Fibroblast of skin of right quadriceps (primary cell): ENCODE data around the gene CLIC6.
"Not testable (repeated sequence)": the region's sequence is repeated elsewhere in the genome, so short reads cannot be mapped to it uniquely, and the experiment has no call there.

Source experiments
- DNase-seq: peaks from one replicate; pipeline ENCODE4 v3.0.0-alpha.2; 2013

CLIC6 gene

GRCh38 chr21:34693192-34693810 lies 24.5 kb downstream of the CLIC6 start:
- peak; percentile 73 for DNase-seq

- DNase-seq = no peak
Measured at GRCh38 chr21:34695434-34695833, 26.6 kb downstream of the CLIC6 start.

- DNase-seq = no peak
Measured at GRCh38 chr21:34696121-34696520, 27.3 kb downstream of the CLIC6 start.

DNA sequence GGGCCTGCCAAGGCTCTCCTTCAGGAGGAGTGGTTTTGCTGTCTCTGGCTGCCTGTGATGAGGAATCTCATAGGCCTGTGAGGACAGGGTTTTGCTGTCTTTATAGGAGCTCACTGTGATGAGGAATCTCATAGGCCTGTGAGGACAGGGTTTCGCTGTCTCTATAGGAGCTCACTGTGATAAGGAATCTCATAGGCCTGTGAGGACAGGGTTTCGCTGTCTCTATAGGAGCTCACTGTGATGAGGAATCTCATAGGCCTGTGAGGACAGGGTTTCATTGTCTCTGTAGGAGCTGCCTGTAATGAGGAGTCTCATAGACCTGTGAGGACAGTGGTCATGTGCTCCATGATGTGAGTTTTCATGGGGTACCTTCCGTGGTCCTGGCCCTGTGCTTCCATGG lies 29.0 kb downstream of the CLIC6 start:
- no peak for DNase-seq

- DNase-seq = no peak
Measured at GRCh38 chr21:34698270-34699015, 29.6 kb downstream of the CLIC6 start.

DNA sequence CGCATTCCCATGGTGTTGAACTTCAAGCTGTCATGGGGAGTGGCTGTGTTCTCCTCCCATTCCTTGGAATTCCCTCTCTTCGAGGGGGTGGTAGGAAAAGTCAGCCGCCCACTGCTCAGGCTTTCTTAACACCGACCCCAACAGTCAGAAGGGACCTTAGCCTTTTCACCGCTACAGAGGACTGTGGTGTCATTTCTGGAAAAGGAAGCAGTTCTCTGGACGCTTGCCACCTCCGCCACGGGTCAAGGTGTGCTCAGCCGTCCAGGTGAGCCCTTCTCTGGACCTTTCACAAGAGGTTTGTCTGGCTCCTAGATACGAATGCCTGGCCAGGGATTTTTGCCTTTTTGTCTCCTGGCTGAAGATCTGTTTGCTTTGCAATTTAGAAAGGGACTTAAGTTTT lies 31.8 kb downstream of the CLIC6 start:
- no peak for DNase-seq

DNA sequence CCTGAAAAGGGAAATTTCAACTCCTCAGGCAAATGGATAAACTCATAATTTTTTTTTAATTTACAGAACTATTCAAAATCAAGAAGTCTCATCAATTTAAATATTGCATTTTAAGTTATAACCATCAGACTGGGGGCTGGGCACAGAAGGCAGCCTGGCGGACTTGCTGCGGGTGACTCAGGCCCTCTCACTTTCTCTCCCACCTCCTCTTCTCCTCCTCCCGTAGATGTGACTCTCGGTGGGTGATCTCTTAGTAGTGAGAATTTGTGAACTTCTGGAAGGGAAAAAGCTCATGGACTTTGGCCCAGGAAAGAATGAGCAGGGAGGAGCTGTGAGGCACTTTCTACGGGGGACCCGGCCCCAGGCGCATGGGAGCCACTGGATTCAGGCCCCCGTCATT lies 32.9 kb downstream of the CLIC6 start:
- peak; percentile 42 for DNase-seq

DNA sequence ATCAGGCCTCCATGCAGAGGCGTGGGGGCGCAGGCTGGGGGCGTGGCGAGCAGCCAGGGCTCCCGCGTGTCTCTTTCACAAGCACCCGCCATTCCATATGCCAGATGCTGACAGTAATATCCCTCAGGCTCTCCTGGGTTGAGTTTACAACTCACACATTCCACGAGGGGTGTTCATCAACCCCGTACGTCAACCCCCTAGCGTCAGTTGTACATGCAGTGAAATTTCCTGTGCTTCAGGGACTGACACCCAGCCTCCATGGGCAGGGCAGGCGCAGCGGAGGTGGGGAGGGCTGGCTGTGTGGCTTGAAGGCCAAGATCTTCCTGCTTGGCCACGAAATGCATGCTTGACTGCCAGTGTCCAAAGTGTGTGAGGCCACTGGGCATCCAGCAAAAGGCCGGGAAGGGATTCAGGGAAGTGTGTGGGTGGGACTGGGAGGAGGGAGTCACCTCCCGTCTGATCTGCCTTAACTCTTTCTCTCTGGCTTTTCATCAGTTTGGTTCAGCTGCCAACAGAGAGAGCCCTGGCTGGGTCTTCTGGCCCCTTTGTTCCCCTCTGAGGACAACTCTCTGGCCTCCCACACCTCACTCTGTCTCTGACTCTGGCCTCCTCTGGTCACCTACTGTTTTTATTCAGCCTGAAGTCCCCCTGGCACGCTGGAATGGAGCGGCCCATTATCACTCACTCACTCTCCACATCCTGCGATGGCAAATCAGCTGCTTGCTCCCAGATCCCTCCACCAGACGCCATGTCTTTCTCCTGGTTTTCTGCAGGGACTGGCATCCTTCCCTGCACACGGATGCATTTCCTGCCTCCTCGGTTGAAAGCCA lies 33.8 kb downstream of the CLIC6 start:
- peak; percentile 94 for DNase-seq

DNA sequence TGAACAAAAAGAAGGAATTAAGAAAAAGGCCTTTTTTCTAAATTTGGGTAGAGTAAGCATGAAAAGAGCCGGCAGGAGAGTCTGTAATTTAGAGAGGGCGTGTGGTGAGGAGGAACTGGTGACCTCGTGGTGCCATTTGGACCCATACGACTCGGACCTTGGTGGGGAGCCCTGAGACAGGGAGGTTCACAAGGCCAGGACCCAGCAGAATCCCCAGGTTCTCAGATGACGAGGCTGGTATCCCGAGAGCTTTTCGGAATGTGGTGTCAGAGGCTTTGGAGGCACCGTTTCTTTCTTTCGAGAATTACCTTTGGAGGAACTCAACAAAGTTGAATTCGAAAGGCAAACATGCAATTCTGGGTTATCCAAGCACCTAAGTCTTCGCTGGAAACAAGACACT lies 34.8 kb downstream of the CLIC6 start:
- DNase-seq = no peak

DNA sequence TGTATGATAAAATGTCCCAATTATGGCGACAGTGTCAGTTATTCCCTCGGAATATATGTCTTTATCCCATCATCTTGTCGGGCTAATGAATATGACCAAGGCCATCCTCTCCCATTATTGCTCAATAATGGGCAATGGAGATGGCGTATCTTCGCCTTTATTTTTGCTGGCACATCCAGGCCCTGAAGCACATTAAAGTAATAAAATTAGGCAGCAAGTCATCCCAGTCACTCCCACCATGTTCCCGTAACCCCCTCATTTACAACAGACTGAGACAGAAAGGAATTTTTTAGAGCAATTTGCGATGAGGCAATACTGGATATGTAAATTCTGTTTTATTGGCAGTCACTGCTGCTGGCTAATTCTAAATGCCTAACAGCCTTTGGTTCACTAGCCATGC lies 35.3 kb downstream of the CLIC6 start:
- DNase-seq = peak; percentile 80

DNA sequence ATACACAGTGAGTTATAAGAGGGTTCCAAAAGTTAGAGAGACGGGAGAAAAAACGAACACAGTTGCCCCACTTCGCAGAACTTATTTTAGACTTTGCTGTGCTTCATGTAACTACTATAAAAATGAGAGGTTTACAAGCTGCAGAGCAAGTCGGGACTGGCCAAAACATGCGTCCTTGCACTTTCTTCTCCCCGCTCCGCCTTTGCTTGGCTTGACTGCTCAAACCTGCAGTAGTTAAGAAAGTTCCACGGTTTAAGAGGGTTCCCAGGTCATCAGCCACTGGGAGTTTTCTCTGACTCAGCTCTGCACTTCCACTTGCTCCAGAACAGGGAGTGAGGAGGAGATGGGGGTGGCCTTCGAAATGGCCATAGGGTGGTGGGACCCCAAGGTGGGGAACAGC lies 36.2 kb downstream of the CLIC6 start:
- DNase-seq = no peak

DNA sequence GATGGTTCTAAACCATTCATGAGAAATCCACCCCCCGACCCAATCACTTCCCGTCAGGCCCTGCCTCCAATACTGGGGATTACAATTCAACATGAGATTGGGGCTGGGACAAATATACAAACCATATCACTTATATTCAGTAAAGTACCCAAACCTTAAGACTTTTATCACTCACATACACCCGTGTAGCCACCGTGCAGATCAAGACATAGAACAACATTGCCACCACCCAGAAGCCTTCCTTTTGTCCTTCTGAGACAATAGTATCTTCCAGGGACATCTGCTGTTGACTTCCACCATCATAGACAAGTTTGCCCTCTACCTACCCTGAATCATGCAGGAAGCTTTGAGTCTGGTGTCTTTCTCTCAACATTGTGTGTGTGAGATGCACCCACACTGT lies 37.5 kb downstream of the CLIC6 start:
- no peak for DNase-seq

DNA sequence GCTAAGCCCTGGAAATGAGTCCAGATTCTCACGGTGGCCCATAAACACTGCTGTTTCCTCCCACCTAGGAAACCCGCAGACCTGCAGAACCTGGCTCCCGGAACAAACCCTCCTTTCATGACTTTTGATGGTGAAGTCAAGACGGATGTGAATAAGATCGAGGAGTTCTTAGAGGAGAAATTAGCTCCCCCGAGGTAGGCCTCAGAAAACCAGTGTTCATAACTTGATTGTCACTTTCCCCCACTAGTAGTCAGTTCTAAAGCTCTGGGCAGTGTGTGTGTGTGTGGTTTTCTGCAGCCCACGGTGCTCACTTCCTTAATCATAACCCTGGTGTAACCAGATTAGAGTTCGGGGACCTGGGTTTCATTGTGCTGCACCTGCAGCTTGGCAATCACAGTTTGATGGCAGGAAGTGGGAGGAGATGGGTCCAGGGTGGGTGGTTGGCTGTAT lies 39.1 kb downstream of the CLIC6 start:
- DNase-seq = no peak

DNA sequence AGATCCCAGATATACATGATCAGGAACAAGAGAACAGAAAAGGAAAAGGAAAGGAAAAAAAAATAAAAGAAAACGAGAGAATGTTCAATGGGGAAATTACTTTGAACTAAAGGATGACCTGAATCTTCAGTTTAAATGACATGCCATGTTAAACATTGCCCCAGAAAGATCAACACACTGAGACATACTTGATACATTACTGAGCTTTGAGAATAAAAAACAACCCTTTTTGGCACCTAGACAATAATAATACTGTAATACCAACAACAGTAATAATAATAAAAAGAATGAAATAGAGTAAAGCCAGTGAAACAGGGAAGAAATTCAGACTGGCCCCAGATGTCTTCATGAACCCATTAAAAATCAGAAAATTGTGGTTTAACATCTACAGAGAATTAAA lies 44.8 kb downstream of the CLIC6 start:
- no peak for DNase-seq

DNA sequence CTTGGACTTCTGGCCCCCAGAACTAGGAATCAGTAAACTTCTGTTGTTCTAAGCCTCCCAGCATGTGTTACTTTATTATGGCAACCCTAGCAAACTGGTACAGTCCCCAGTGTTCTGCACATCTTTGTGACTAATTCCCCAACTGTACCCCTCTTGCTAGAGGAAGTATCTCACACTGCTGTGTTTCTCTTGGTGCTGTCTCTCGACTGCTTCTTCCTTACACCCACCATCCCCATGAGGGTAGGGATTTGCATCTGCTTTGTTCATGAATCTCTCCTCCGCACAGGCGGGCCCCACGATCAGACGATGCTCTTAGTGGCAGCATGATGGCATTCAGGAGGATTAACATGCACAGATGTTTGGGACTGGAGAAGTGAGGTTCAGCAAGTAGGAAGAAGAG lies 46.7 kb downstream of the CLIC6 start:
- DNase-seq = no peak

- DNase-seq = no peak
Measured at GRCh38 chr21:34715985-34716596, 47.3 kb downstream of the CLIC6 start.

DNA sequence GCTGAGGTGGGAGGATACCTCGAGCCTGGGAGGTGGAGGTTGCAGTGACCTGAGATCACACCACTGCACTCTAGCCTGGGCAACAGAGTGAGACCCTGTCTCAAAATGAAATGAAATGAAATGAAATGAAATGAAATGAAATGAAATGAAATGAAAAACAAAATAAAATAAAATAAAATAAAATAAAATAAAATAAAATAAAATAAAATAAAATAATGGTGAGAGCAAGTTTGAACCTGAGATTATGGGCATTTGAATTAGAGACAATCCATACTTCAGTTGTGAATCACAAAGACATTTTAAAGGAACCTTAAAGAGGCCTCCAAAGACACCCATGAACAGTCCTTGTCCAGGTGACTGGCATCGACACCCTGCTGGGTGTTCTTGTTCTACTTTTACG lies 49.7 kb downstream of the CLIC6 start:
- not testable (repeated sequence) for DNase-seq

GRCh38 chr21:34722684-34723300 lies 54.0 kb downstream of the CLIC6 start:
- no peak for DNase-seq

DNA sequence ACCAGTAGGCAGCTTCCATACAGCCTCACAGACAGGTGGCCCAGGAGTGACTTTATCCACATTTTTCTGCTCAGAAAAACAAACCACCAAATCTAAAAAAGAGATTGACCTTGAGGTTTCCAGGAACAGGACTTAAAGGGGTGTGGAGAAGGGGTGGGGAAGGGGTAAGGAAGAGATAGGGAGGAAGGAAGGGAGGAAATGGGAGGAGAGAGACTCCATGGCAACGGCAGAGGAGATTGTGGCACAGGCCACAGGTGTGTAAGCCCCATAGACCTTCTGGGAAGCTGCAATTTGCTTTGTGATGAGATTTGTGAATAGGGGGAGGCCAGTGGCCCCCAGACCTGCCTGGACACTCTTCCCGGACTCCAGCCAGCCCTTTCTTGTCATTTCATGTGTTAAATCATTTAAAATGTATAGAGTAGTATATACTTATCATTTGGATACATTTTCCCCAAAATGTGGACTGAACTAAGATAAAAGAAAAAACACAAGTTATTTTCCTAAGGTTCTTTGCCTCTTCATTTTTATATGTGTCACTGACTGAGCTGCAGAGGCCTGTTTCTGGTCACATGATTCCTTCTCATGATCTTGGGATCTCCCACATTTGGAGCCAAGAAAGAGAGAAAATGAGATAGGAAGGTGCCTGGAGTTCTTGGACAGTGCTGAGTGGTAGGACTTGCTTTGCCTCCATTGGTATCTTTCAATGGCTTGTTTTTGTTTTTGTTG lies 55.5 kb downstream of the CLIC6 start:
- no peak for DNase-seq

GRCh38 chr21:34724857-34725195 lies 56.0 kb downstream of the CLIC6 start:
- no peak for DNase-seq

- DNase-seq = no peak
Measured at GRCh38 chr21:34726627-34727337, 58.0 kb downstream of the CLIC6 start.

DNA sequence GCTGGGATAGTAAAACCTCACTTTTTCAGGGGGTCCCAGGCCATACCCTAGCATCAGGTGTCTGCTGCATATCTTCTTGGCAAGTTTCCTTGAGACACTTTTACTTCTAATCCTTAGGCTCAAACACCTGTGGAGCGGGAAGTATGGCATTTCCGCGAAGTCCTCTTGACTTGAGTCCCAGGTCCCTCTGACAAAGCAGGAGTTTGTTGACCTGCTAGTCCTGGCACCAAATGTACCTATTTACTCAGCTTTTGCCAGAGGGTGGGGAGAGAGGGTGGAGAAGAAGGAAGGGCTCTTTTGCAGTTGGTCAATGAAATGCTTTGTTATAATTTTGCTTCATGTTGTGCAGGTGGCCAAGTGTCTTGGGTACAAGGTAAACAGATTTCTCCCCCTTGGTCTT lies 59.7 kb downstream of the CLIC6 start:
- DNase-seq = no peak
